Endothelial cell of umbilical vein (primary cell): ENCODE measurements around the gene CAPN15. TPM values are rescaled to one million over a fixed set of nuclear protein-coding genes. Genes with fewer than 3 reads are reported as not detected.

ENCODE experiments used
- BruUV-seq: library from RNA; stranded (reverse); fragments of 400-500 nt; replicated peaks from 2 replicates; lab custom pipeline; 2021; lab: Mats Ljungman, UMichigan
- CTCF ChIA-PET: fragments of 300-600, 350-600 bp; sonication (Branson Sonifier 250); formaldehyde crosslinking; loops from one replicate; lab custom pipeline; 2021; ENCODE audit warnings: antibody characterized with exemption, inconsistent platforms; lab: Charles Lee
- POLR2A ChIA-PET: fragments of 300-600, 350-600 bp; sonication (Branson Sonifier 250); formaldehyde crosslinking; loops from one replicate; lab custom pipeline; 2021; ENCODE audit warnings: antibody characterized with exemption, inconsistent platforms; lab: Charles Lee
- DNase-seq: peaks from one replicate; pipeline ENCODE4 v3.0.0-alpha.2; 2011; ENCODE audit warnings: low read depth, low spot score
- FAIRE-seq: peaks from 2 replicates; lab custom pipeline; 2011; peaks lifted over from hg19 to GRCh38; lab: Jason Lieb, UNC
- H2AFZ ChIP-seq: 2 replicates; pipeline ENCODE4 v1.6.0; 2012; ENCODE audit warnings: low read depth, low read length, control low read depth, inconsistent platforms
- H3K27ac ChIP-seq: 2 replicates; pipeline ENCODE4 v1.5.1; 2011; ENCODE audit warnings: low read depth, mild to moderate bottlenecking, control low read depth, low read length, moderate library complexity; ENCODE audit not compliant: insufficient read depth
- H3K27me3 ChIP-seq, 2 experiments: 2 replicates each; pipeline versions ENCODE4 v1.6.0 to v1.6.1; 2011; ENCODE audit warnings: low read length in 2 of 2, mixed read lengths in 1 of 2; ENCODE audit not compliant: control insufficient read depth in 2 of 2, insufficient read depth in 2 of 2
- H3K36me3 ChIP-seq, 2 experiments: 2 replicates in 1 of 2; 3 replicates in 1 of 2; pipeline ENCODE4 v1.5.1; 2011; ENCODE audit warnings: low read length in 2 of 2, mild to moderate bottlenecking in 1 of 2, moderate library complexity in 1 of 2; ENCODE audit not compliant: control insufficient read depth in 2 of 2, insufficient read depth in 2 of 2; ENCODE audit errors: extremely low read depth in 1 of 2
- H3K4me1 ChIP-seq: 3 replicates; pipeline ENCODE4 v1.5.1; 2011; ENCODE audit warnings: mild to moderate bottlenecking, low read length; ENCODE audit not compliant: control insufficient read depth, insufficient read depth; ENCODE audit errors: extremely low read depth
- H3K4me2 ChIP-seq: 2 replicates; pipeline ENCODE4 v1.6.1; 2011; ENCODE audit warnings: low read length, control low read depth, mixed read lengths; ENCODE audit not compliant: insufficient read depth
- H3K4me3 ChIP-seq, 3 experiments: fragments of 200-600 bp in 1 of 3; sonication (generic), shearing (Covaris generic) in 1 of 3; replicated peaks in 1 of 3; 2 replicates each; pipeline ENCODE4 v1.5.1; 2011 to 2016; ENCODE audit warnings: control low read depth in 3 of 3, low read length in 3 of 3, mild to moderate bottlenecking in 2 of 3, inconsistent platforms in 1 of 3, low read depth in 1 of 3, moderate library complexity in 1 of 3; ENCODE audit not compliant: insufficient read depth in 1 of 3
- H3K79me2 ChIP-seq: 2 replicates; pipeline ENCODE4 v1.6.0; 2012; ENCODE audit warnings: low read length, inconsistent platforms; ENCODE audit not compliant: control insufficient read depth, insufficient read depth
- H3K9ac ChIP-seq: replicated peaks from 2 replicates; pipeline ENCODE3; 2011; ENCODE audit warnings: low read length, control low read depth; ENCODE audit not compliant: insufficient read depth; ENCODE audit errors: extremely low read depth
- H3K9me1 ChIP-seq: replicated peaks from 3 replicates; pipeline ENCODE4 v1.6.0; 2011; ENCODE audit warnings: mild to moderate bottlenecking, low read length; ENCODE audit not compliant: control insufficient read depth, insufficient read depth; ENCODE audit errors: extremely low read depth
- H3K9me3 ChIP-seq: replicated peaks from 2 replicates; pipeline ENCODE4 v1.5.1; 2012; ENCODE audit warnings: low read length, inconsistent platforms; ENCODE audit not compliant: control insufficient read depth, insufficient read depth
- H4K20me1 ChIP-seq: replicated peaks from 2 replicates; pipeline ENCODE3; 2011; ENCODE audit warnings: mild to moderate bottlenecking, low read length; ENCODE audit not compliant: control insufficient read depth, insufficient read depth; ENCODE audit errors: extremely low read depth
- CTCF ChIP-seq, 2 donors: IDR thresholded peaks; 1 replicate in 1 of 2; 2 replicates in 1 of 2; pipeline ENCODE4 v1.5.1; 2011; ENCODE audit warnings: low read length in 2 of 2, mild to moderate bottlenecking in 2 of 2, moderate library complexity in 2 of 2, control low read depth in 1 of 2, inconsistent platforms in 1 of 2, low read depth in 1 of 2; ENCODE audit not compliant: insufficient read depth in 1 of 2; ENCODE audit errors: extremely low read depth in 1 of 2
- EZH2 ChIP-seq: IDR thresholded peaks from 2 replicates; pipeline ENCODE4 v1.6.1; 2012; ENCODE audit warnings: borderline replicate concordance, low read depth, mild to moderate bottlenecking, moderate library complexity, low read length, inconsistent platforms; ENCODE audit not compliant: severe bottlenecking
- FOS ChIP-seq: IDR thresholded peaks from 2 replicates; pipeline ENCODE4 v1.6.1; 2011; ENCODE audit warnings: mild to moderate bottlenecking, low read length, moderate library complexity, borderline replicate concordance; ENCODE audit not compliant: insufficient read depth
- GATA2 ChIP-seq: IDR thresholded peaks from 2 replicates; pipeline ENCODE4 v1.7.0; 2011; ENCODE audit warnings: low read depth, mild to moderate bottlenecking, moderate library complexity, mixed read lengths, low read length; ENCODE audit not compliant: insufficient read length, insufficient read depth
- JUN ChIP-seq: IDR thresholded peaks from 2 replicates; pipeline ENCODE4 v1.6.1; 2011; ENCODE audit warnings: borderline replicate concordance, low read depth; ENCODE audit not compliant: insufficient read length, insufficient read depth
- MAX ChIP-seq: IDR thresholded peaks from 2 replicates; pipeline ENCODE4 v1.6.1; 2011; ENCODE audit not compliant: insufficient read depth, insufficient read length
- MYC ChIP-seq: IDR thresholded peaks from one replicate; pipeline ENCODE4 v1.6.1; 2011; ENCODE audit warnings: mild to moderate bottlenecking, low read depth, low read length
- POLR2A ChIP-seq: IDR thresholded peaks from 2 replicates; pipeline ENCODE4 v1.6.1; 2012; ENCODE audit warnings: low read depth, mild to moderate bottlenecking, control low read depth, low read length
- POLR2AphosphoS5 ChIP-seq: IDR thresholded peaks from 2 replicates; pipeline ENCODE4 v1.6.1; 2012; ENCODE audit warnings: low read depth, mild to moderate bottlenecking, control low read depth, low read length, moderate library complexity; ENCODE audit not compliant: insufficient read depth
- dilution Hi-C: fragments of 300-500 bp; cut with MboI; formaldehyde crosslinking; loops from one replicate; pipeline ENCODE4 v1.15.0; 2019; ENCODE audit warnings: low sequenced_read_pairs; ENCODE audit not compliant: extremely low pct_ligation_motif_present
- intact Hi-C: fragments of 100-400 bp; cut with micrococcal nuclease; formaldehyde crosslinking; loops from one replicate; pipeline ENCODE4 v1.10.0; 2022
- polyA plus RNA-seq, 4 experiments: library from polyadenylated mRNA; depleted of rRNA in 3 of 4; stranded (reverse) in 3 of 4; unstranded in 1 of 4; fragments of >200 nt; gene quantifications; 2 replicates each; pipeline versions ENCODE4 v1.2.1 to v1.2.3, GENCODE V29; 2011 to 2012; ENCODE audit warnings: missing spikeins in 1 of 4
- total RNA-seq: library from RNA; stranded (reverse); gene quantifications from 2 replicates; pipeline ENCODE4 v1.2.3, GENCODE V29; 2021

The CAPN15 gene
- total and polyA plus RNA-seq, 2 donors (not counting 3 experiments of a cell fraction or from before 2014, with no cell fraction given) = 33.9 to 65.0 TPM

GRCh38 chr16:574021-574760 is 46.7 kb downstream of the CAPN15 start:
- Histone ChIP-seq H3K9ac (no peak overlapping the region), H3K36me3 (peaks cover 0 to 16% of the 10 kb centered on the region in 2 experiments), H3K4me1 (peaks cover 11% of the 10 kb centered on the region), H3K27me3 (no peaks in the 10 kb centered on the region), H3K9me1 (no peaks in the 10 kb centered on the region), H2AFZ (no peak overlapping the region), H4K20me1 (no peaks in the 10 kb centered on the region), H3K4me3 (no peak overlapping the region), H3K4me2 (no peak overlapping the region), H3K79me2 (peaks cover 13% of the 10 kb centered on the region), H3K9me3 (no peaks in the 10 kb centered on the region), H3K27ac (no peak overlapping the region)
- POLR2A ChIA-PET = no interaction called here
- BruUV-seq = no TSS peak
- DNase-seq (no peak), FAIRE-seq (no peak)
- intact Hi-C loops = no loop called here
- TF ChIP-seq POLR2A (no peak), JUN (no peak), CTCF (IDR thresholded peaks at IDR 0.05; ENCODE audit: extremely low read depth in 1 of 2, insufficient read depth in 1 of 2, low read depth in 1 of 2, low read length in 2 of 2) (no peak), MAX (no peak), GATA2 (no peak), MYC (no peak), EZH2 (no peak), POLR2AphosphoS5 (no peak), FOS (no peak)
- CTCF ChIA-PET = no interaction called here
- dilution Hi-C loops = no loop called here
